ENCODE results near the gene NPIPB8.
A peak's percentile ranks its signal among the peaks of the same experiment; 100 is the strongest.
"Not testable (repeated sequence)": the region's sequence is repeated elsewhere in the genome, so short reads cannot be mapped to it uniquely, and the experiment has no call there.

NPIPB8 gene

GRCh38 chr16:28637765-28638164 lies at the start of gene NPIPB8:
Gene NPIPB8 (plus strand): TSS chr16:28638065. CDS start chr16:28638361, 296 bp downstream.
- DNase-seq (ENCODE audit: low read depth, low spot score): not testable (repeated sequence)
- peak within 1 kb of the TSS; percentile 95 for H3K27ac ChIP-seq

DNA sequence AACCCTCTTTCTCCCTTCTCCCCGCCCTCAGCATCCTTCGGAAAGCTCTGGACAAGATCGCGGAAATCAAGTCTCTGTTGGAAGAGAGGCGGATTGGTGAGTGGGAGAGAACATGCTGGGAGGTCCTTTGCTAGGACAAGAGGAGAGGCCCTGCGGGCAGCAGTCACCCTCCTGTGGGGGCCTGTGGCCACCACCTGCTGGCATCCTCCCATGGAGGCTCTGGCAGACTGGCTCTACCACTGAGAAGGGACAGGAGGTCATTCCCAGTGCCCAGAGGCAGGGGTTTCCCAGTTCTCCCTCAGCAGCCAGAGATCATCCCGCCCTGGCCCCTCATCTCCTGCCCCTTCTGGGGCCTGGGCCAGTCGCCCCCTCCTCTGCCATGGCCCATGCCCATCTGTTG lies 48.8 kb upstream of the NPIPB8 start:
- no peak for DNase-seq (ENCODE audit: low read depth, low spot score)
- H3K27ac ChIP-seq: no peak overlapping the region

GRCh38 chr16:28589930-28590329 lies 47.9 kb upstream of the NPIPB8 start:
- H3K27ac ChIP-seq: no peak overlapping the region
- DNase-seq (ENCODE audit: low read depth, low spot score): no peak

GRCh38 chr16:28590384-28591340 lies 47.2 kb upstream of the NPIPB8 start:
- no peak for DNase-seq (ENCODE audit: low read depth, low spot score)
- no peak overlapping the region for H3K27ac ChIP-seq

DNA sequence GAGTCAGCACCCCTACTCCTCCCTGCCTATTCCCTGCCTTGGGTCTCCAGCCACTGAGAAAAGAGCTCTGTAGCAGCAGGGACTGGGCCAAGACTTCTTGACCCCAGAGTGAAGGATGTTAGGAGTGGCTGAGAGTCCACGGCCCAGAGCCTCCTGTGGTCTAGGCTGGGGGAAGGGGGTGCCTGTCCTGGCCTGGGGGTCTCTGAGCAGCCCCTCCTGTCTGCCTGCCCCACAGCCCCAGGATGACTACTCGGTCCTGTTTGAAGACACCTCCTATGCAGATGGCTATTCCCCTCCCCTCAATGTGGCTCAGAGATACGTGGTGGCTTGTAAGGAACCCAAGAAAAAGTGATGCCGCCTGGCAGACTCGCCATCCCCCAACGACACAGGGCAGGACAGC lies 46.5 kb upstream of the NPIPB8 start:
- no peak for DNase-seq (ENCODE audit: low read depth, low spot score)
- H3K27ac ChIP-seq: no peak overlapping the region

DNA sequence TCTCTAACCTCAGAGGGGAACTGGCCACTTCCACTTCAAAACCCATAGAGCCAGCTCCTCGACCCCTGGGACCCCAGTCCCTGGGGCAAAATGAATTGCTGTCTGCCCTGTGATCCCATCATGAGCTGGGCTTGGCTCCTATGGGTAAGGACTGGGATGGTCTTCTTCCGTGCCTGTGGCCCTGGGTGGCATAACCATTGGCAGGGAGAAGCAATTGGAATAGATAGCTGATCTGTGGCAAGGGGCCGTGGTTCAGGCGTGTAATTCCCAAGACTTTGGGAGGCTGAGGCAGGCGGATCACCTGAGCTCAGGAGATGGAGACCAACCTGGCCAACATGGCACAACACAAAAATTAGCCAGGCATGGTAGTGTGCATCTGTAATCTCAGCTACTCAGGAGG lies 45.4 kb upstream of the NPIPB8 start:
- no peak for DNase-seq (ENCODE audit: low read depth, low spot score)
- no peak overlapping the region for H3K27ac ChIP-seq

DNA sequence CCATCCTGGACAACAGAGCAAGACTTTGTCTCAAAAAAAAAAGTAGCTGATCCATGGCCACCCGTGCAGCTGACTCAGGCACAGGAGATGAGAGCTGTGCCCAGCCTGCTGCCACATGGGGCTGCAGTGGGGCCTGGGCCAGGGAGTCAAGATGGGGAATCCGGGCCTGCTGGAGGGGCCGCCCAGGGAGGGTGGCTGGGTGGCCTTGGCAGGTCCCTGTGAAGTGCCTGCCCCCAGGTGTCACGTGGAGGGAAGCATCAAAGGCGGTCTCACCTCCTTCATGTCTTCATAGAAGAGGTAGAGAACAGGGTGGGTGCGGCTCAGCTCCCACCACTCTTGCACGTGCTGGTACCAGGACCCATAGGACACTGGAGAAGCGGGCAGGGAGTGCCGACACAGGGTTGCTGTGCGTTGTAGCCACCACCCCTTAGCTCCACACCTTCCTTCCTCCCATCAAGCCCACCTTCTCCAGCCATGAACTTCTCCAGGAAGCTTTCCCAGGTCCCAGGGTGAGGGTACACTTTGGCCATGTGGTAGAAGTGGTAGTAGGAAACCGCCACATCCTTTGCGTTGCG lies 44.8 kb upstream of the NPIPB8 start:
- H3K27ac ChIP-seq: no peak overlapping the region
- DNase-seq (ENCODE audit: low read depth, low spot score): no peak

DNA sequence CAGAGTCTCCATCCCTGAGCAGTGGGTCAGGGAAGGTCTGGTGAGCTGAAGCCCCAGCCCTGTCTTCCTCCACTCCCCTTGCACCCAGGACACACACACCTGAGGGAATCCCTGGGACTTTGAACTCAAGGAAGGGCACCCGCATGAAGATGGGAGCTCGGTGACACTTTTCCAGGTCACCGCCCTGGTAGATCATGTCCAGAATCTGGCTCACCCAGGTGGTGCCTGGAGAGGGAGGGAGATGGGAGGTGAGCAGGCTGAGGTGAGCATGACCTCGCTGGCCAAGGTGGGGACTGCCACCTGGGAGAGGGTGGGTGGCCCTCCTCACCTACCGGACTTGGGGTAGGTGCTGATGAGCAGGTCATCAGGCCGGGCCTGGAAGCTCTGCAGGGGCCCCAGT lies 42.4 kb upstream of the NPIPB8 start:
- H3K27ac ChIP-seq; DNase-seq (ENCODE audit: low read depth, low spot score): not testable (repeated sequence)

- DNase-seq (ENCODE audit: low read depth, low spot score): no peak
- H3K27ac ChIP-seq: no peak overlapping the region
These were observed 41.7 kb upstream of the NPIPB8 start for GRCh38 chr16:28596115-28596630.

DNA sequence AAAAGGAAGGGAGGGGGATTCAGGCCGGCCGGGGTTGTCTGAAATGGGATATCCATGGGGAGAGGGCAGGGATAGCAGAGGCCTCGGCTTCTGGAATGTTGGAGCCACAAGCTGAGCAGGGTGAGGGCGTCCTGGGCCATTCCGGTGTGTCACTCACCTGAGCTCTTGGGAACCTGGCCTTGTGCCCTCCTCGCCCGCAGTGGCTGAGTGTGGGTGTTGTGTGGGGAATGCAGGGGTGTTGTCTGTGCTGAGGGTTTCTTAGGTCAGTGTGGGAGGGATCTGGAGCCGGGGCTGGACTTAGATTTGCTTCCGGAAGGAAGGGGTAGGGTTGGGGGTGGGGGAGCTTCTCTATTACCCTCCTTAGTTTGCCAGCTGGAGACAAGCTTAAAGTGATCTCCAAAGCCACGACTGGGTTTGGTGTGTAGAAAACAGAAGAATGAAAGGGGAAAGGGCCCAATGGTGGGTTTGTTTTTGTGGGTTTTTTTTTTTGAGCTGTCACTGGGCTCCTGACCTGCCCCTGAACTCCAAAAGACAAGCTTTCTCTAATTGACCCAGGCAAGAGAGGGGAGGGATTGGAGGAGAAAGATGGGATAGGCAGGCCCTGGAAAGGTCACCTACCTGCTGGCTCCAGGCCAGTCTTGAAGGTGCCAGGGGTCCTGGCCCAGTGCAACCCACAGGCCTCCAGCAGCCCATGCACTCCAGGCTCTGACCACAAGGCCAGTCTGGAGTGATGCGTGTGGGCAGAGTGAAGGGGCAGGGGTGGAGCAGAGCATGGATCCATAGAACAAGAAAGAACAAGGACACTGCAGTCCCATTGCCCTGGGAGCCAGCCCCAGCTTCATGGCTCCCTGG lies 40.8 kb upstream of the NPIPB8 start, which contains the start of gene SULT1A2:
Gene SULT1A2 (minus strand): TSS at position 211 of the 852 bp plus-strand sequence. CDS start 1,120 bp downstream, outside the sequence.
- DNase-seq (ENCODE audit: low read depth, low spot score): peak; percentile 29
- H3K27ac ChIP-seq: no peak within 1 kb of the TSS

GRCh38 chr16:28597692-28598261 lies 40.1 kb upstream of the NPIPB8 start:
- no peak for DNase-seq (ENCODE audit: low read depth, low spot score)
- no peak overlapping the region for H3K27ac ChIP-seq

GRCh38 chr16:28599377-28600285 lies 38.2 kb upstream of the NPIPB8 start:
- H3K27ac ChIP-seq; DNase-seq (ENCODE audit: low read depth, low spot score): not testable (repeated sequence)

GRCh38 chr16:28600965-28601364 lies 36.9 kb upstream of the NPIPB8 start:
- H3K27ac ChIP-seq; DNase-seq (ENCODE audit: low read depth, low spot score): not testable (repeated sequence)

GRCh38 chr16:28601589-28601988 lies 36.3 kb upstream of the NPIPB8 start:
- DNase-seq (ENCODE audit: low read depth, low spot score); H3K27ac ChIP-seq: not testable (repeated sequence)

GRCh38 chr16:28602062-28602461 lies 35.8 kb upstream of the NPIPB8 start:
- not testable (repeated sequence) for DNase-seq (ENCODE audit: low read depth, low spot score)

GRCh38 chr16:28602529-28602928 lies 35.3 kb upstream of the NPIPB8 start:
- DNase-seq (ENCODE audit: low read depth, low spot score): no peak

More at GRCh38 chr16:28602062-28602461, 35.8 kb upstream of the NPIPB8 start:
- not testable (repeated sequence) for H3K27ac ChIP-seq

GRCh38 chr16:28603381-28604185 lies 34.3 kb upstream of the NPIPB8 start:
- no peak for DNase-seq (ENCODE audit: low read depth, low spot score)
- H3K27ac ChIP-seq: no peak overlapping the region

More at GRCh38 chr16:28602529-28602928, 35.3 kb upstream of the NPIPB8 start:
- no peak overlapping the region for H3K27ac ChIP-seq

- DNase-seq (ENCODE audit: low read depth, low spot score): no peak
- no peak overlapping the region for H3K27ac ChIP-seq
These were observed 33.7 kb upstream of the NPIPB8 start for GRCh38 chr16:28604186-28604565.

All from epithelial cell of prostate (primary cell).